NCI-H1417 (cell line): ENCODE results near the gene SMYD3.
A peak's percentile ranks its signal among the peaks of the same experiment; 100 is the strongest.
"Not testable (repeated sequence)": the region's sequence is repeated elsewhere in the genome, so short reads cannot be mapped to it uniquely, and the experiment has no call there.

Source experiments
- DNase-seq, 3 experiments: peaks; one replicate each; lab custom pipeline; 2025; lab: John Stamatoyannopoulos, UW

SMYD3 gene

GRCh38 chr1:246032031-246032551, 475.0 kb downstream of the SMYD3 start:
- DNase-seq, result no peak

- DNase-seq, result no peak
Observed at GRCh38 chr1:246029616-246030015, 477.5 kb downstream of the SMYD3 start.

DNA sequence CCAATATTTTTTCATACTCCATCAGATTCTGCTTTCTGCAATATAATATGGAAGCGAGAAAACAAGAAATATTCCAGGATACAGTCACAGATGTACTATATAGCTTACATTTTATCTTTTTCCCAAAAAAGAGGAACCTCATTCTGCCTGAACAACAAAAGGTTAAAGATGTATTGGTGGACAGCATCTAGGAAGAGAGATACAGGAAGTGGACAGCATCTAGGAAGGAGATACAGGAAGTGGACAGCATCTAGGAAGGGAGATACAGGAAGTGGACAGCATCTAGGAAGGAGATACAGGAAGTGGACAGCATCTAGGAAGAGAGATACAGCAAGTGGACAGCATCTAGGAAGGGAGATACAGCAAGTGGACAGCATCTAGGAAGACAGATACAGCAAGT, 483.0 kb downstream of the SMYD3 start:
- DNase-seq, result not testable (repeated sequence)

DNA sequence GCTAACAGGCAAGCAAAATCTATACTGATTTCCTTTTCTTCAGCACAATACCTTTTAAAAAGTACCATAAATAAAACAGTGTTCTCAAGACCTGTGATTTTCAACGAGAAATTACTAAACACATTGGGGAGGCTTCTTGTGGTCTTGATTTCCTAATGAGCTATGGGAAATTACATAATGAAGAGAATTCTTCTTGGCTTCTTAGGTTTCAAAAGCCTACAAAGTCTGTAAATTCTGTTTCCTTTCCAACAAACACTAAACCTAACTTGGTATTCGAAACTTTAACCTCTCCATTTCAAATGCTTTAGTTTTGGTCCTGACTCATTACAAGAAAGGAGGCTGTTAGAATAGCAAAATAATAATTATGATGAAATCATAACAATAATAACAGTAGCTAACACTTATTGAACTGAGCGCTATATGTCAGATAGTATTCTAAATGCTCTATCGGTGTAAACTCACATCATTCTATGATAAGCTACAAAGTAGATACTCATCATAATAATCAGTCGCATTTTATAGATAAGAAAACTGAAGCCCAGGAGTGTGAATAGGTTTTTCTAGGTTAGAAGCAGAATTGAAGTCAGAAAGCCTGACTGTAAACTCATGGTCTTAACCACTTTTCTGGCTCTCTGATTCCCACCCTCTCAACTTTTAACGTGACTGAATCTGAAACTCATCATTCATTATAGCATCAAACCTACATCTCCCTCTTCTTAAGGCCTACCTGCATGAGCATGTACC, 486.7 kb downstream of the SMYD3 start:
- no peak for DNase-seq

DNA sequence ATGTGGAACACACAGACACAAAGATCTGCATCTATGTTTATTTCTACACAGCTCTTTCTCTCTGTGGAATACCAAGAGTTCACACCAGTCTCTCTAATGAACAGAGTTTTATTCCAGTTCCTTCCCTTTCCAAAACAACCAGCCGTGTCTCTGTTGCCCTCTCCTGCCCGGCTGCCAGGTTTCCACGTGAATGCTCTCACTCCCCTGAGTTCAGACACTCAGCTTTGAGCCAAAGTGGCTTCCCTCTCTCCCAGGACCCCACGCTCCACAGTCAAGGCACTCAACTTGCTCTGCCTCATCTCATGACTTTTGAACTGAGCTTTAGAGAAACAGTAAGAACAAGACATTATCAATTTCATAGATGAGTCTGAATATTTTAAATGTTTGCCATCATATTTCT, 488.9 kb downstream of the SMYD3 start:
- no peak for DNase-seq

DNA sequence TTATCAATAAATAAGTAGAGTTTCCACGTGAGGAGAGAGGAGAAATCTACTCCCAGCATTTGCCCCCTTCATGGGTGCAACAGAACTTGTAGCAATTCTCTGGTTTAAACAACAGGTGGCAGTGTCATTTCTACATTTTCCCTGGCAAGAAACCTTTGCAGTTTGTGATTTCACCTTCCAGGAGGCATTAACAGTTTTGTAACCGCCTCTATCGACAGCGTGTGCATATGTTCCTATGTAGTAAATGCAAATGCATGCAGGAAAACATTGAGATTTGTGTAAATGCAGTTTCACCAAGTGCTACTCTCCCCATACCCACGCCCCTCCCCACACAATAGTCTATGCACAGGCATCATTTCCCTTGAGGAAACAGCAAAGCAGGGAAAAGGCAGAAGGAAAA, 494.7 kb downstream of the SMYD3 start:
- DNase-seq, result peak; percentile 36 to 79 (median 41)

GRCh38 chr1:246010386-246010785, 496.7 kb downstream of the SMYD3 start:
- DNase-seq, result no peak

DNA sequence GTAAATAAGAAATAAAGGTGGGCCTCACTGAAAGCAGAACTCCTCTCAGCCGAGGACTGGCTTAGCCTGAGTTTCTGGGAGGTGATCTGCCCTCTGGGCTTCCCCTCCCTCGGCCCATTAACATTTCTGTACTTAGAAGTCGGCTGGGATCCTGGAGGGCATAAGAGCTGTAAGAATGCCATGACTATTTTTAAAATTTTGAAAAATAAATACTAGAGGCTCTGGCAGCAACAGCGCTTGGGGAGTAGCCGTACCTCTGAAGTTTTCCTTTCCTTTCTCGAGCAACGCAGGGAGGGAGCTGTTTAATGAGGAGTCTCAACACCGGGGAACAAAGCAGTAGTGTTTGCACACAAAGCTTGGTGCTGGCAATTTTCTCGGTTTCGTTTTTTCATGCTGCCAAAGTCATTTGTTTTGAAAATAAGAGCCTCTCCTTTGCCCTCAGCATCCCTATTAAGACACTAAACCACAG, 498.7 kb downstream of the SMYD3 start:
- peak in 2 of 3 experiments; percentile 9 to 32 for DNase-seq

DNA sequence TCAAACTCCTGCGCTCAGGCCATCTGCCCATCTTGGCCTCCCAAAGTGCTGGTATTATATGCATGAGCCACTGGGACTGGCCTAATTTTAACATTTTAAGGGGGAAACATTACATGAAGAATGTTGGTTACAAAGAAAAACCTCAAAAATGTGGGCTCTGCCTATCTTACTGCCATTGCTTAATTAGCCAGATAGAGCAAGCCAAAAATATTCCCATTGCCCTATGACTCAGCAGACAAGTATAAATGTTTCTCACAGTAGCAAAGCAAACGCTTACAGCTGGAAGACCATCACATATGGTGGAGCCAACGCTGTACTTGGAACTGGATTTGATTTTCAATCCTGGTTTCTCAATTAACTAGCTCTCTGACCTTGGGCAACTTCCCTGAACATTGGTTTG, 502.0 kb downstream of the SMYD3 start:
- no peak for DNase-seq

DNA sequence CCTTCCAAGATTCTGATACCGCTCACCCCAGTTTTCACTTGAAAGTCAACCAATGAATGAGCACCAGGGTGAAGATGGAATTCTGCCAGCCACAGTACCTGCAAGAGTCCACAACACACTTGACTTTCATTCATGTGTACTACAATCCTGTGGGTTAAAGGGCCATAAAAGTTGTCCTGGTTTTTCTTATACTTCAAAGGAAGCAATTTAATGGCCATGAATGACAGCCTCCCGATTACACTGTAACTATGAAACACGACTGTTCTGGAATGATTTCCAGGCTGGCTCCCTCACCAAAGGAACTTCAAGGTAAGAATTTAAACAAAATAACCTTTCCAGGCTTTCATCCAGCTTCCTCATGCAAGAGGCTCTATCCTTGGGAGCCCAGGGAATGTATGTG, 502.8 kb downstream of the SMYD3 start:
- peak in 1 of 3 experiments; percentile 6 for DNase-seq

GRCh38 chr1:246003442-246003730, 503.7 kb downstream of the SMYD3 start:
- no peak for DNase-seq

GRCh38 chr1:246002725-246003441, 504.2 kb downstream of the SMYD3 start:
- DNase-seq, result peak; percentile 70 to 92 (median 88)

DNA sequence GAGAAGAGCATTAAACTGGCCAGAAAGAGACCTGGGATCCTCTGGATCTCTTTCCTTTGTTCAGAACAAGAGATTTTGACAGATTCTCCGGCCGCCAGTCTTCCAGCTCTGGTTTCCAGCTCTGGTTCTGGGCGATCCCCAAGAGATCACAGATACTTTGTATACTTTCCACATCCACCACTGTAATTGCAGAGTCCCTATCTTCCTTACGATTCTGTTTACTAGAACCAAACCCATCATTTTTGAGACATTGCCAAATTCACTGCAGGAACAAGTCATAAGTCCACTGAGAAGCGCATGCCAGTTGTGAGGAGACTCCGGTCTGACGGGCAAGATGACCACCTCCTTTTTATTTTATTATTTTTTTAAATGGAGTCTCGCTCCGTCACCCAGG, 505.2 kb downstream of the SMYD3 start:
- DNase-seq, result no peak

GRCh38 chr1:246001142-246001836, 505.8 kb downstream of the SMYD3 start:
- no peak for DNase-seq

GRCh38 chr1:246000638-246001015, 506.5 kb downstream of the SMYD3 start:
- DNase-seq, result no peak

GRCh38 chr1:245999697-246000637, 507.1 kb downstream of the SMYD3 start:
- DNase-seq, result no peak

GRCh38 chr1:245997471-245998258, 509.4 kb downstream of the SMYD3 start:
- no peak for DNase-seq

DNA sequence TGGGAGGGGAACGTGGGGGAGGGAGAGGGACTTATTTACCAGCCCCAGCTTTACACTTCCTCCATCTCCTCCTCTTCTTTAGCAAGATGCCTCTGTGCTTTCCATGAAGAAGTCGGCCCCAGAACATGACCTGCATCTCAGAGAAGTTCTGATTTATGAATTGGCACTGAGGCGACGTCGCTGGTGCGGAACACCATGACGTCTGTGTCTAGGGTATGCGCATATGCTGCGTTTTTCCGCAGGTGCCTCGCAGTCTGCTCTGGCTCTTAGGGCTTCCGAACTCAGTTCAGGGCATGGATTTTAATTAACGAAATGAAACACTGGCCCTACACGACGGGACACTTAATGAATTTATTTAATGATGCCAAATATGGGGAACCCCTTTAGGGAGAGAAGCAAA, 510.3 kb downstream of the SMYD3 start:
- peak in 1 of 3 experiments; percentile 21 for DNase-seq

DNA sequence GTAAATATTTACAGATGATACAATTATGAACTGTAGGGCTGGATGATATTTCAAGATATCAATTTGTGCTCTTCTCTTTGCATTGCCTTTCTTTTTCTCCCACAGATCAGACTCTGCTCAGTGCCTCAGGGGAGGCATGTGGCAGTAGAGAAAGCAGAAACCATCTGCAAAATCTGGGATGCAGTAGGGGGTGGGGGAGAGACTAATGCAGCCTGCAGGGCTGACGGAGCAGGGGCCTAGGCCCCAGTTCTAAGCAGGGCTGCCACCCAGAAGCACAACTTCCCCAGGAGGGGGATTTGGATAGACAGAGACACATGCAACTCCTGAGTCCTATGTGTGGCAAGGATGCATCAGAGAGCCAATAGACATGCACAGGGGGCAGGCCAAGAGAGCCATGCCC, 511.6 kb downstream of the SMYD3 start:
- peak in 2 of 3 experiments; percentile 15 to 58 for DNase-seq

DNA sequence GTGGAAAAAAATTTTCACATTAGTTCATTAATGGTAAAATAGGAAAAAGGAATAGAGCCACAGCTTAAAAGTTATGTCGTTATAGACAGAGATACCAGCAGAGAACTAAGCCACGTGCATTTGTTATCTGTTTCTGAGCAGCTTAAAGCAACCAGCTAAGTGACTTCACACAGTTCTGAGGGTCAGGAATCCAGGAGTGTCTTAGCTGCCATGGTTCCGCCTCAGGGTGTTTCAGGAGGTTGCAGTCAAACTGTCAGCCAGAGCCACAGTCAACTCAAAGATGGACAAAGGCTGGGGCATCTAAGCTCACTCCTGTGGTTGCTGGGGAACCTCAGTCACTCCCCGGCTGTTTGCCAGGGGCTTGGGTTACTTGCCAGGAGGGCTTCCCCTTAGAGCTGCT, 515.8 kb downstream of the SMYD3 start:
- DNase-seq, result no peak
